NCI-H748 (cell line): ENCODE data around the gene PLEKHA7.

Source experiments
- DNase-seq: peaks from one replicate; lab custom pipeline; 2025; ENCODE audit not compliant: unreplicated experiment; lab: John Stamatoyannopoulos, UW

The PLEKHA7 gene

DNA sequence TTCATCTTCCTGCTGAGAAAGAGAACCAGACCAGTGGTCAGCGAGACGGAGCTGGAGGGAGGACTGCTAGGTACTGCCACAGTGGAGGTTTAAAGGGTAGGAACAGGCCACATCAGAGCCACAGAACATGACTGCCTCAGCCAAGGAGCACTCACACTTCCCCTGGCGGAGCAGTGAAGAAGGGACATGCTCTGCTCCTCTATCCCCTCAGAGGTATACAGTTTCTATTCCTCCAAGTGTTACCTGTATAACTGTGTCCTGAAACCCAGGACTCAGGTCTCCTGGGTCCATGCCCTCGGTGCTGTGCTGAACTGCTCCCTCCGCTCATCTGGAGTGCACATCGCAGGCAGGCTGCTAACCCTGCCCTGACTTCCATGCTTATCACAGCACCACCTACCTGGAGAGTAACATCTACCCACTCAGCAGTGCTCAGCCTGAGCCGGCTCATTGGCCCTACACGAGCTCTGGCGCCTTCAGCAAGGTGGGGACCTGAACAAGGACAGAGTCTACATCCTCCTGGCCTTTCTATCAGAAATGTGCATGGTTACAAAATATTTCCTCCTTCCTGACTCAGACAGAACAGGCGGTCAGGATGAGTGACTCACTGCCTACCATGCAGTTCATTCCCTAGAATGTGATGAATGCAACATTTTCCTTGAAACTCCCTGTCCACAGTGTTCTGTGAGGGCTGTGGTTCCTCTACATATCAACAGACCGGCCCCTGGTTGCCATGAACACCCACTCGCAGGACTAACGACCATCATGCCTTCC lies 222.8 kb downstream of the PLEKHA7 start:
- DNase-seq: no peak

DNA sequence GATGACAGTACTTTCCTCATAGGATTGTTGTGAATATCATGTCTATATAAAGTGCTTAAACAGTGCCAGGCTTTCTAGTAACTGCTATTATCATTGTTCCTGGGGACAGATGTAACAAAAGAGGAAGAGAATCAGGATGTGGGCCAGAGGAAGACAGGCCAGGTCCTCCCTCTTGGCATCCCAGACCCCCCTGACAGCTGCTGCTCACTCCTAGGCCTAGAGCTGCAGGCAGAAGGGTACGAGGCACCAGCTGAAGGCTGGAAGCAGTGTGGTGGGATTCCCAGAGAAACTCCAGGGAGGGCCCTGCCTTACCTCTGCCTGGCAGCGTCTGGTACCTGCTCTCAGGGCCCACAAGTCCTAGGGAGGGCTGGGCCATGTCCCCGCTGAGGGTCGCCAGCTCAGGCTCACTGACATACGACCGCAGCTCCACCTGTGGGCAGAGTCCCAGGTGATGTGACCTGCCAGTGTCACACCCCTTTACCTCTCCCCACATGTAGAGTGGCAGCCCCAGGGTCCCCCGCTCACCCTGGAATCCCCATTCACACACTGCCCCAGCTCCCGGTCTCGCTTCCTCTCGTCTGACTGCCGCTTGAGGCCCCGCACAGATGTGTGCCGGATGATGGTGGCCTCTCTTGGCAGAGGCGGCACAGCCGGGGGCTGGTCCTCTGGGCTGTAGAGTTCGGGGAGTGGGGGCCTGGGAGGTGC lies 223.6 kb downstream of the PLEKHA7 start:
- no peak for DNase-seq

DNA sequence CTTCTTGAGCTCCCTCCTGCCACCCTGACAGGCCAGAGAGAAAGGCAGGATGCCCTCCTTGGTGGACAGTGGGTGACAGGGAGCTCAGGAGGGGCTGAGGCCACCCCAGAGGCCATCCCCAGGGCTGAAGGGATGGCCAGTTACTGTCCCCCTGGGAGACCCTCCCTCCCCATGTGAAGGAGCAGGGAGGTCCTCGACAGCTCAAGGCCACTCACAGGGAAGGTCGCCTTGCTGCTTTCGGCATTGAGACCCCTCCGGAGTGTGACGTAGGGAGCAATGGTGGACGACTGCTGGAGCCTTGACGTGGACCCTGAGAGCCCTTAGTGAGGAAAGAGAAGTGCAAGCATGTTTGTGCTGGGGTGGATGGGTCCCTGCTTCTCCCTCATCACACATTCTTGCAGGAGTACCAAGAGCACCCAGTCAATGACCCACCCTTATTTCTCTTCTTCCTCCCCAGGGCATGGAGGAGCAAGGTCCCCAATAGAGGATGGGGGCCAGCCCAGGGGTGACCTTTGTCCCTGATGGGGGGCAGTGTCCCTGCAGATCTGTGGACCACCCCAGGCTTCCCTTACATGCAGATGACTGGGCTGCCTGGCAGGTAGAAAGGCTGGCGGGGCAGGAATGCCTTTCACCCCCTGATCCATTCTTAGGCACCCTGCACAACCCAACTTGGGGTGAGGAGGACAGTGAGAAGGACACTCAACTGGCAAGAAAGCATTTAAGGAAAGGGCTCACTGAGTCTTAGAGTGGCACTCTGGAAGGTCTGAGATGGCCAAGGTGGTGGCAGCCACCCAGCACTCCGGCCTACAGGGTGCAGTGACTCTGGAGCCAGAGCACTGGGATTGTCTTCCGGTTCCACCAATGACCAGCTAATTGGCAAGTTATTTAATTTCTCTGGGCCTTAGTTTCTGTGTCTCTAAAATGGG lies 224.4 kb downstream of the PLEKHA7 start:
- no peak for DNase-seq

DNA sequence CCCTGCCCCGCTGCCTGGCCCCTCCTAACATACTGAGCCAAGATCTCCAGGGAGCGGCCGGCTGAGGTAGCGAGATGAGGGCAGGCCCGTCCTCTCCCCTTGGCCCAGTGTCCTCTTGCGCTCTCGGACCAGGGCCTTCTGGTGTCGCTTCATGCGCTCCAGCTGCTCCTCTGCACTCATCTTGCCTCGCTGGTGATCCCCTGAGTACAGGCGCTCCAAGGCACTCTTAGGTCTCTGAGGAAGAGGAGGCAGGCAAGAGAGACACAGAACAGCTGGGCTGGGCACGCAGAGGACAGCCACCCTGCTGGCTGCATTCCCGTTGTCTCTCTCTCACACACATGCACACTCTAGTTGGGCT lies 225.2 kb downstream of the PLEKHA7 start:
- DNase-seq: no peak

DNA sequence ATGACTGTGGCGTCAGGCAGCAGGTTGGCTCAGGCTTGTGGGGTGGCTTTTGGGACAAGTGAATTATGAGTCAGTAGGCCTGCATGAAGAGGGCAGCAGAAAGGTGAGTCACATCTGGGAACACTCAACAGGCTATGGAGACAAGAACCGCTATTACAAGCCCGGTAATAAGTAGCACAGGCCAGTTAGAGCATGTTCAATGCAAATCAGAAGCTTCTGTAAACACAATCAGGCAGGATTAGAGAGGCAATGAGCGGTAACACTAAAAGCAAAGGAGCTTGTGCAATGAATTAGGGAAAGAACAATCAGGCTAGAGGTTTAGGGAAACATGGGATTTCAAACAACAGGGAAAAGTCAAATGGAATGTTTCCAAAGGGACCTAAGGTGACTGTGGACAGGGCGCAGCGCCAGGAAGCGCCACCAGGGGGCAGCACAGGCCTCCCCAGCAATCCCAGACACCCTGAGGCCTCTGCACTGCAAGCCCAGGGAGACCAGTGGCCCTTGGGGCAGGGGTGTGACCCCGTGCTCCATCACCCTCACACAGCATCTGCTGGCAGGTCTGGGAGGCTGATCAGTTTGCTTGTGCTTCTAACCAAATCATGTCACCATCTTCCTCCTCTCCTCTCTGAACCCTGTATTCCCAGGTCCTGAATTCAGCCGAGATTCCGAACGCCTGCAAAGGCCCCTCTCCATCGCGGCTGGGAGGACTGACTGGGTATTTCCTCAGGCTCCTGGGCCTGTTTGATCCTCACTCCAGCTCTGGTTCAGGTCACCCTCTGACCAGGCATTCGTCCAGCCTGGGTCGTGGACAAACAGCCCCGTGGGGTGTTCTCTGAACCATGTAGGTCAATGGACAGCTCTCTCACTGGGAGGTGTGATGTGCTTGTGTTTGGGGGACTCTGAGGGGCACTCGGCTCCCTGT lies 225.8 kb downstream of the PLEKHA7 start:
- DNase-seq: peak; percentile 55

DNA sequence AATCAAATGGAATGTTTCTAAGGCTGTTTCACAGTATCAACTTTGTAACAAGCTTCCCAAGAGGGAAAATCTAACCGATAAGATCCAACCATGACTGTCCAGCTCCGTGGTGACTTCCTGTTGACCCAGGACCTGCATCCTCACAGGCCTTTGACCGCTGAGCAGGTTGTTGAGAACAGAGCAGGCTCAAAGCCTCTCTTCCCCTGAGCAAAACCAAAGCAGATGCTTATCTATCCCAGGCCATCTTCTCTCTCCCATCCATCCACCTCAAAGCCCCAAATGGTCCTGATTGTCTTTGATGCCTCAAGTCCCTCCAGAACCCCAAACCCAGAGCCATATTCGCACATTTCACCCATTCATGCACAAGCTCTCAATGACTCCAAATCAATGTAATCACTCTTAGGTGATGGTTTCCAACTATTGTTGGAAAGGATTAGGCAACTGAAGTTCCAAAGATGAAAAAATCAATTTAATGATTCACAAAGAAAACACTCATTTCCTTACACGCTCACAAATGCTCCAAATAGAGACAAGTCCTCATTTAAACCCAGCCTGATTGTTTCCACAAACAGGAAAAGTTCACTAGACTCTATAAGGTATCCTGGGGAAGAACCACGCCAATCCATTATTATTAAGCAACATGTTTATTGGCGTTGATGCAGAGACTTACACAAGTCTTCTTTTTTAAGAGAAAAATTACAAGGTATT lies 227.0 kb downstream of the PLEKHA7 start:
- no peak for DNase-seq

DNA sequence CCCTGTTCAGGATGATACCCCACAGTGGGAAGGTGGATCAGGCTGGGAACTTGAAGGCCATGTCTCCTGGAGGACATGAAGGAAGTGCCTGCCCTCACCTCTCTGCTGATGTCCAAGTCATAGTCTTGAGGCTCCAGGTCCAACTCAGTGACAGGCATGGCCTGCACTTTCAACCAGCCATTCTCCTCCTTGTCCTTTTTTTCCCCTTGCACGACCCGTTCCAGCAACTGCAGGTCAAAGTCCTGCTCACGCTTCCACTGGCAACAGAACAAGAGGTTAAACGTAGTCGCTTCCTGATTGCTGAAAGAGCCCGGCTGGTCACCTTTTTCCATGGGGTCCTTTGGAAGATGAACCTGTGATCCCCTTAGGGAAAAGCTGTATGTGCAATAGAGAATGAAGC lies 228.1 kb downstream of the PLEKHA7 start:
- no peak for DNase-seq

DNA sequence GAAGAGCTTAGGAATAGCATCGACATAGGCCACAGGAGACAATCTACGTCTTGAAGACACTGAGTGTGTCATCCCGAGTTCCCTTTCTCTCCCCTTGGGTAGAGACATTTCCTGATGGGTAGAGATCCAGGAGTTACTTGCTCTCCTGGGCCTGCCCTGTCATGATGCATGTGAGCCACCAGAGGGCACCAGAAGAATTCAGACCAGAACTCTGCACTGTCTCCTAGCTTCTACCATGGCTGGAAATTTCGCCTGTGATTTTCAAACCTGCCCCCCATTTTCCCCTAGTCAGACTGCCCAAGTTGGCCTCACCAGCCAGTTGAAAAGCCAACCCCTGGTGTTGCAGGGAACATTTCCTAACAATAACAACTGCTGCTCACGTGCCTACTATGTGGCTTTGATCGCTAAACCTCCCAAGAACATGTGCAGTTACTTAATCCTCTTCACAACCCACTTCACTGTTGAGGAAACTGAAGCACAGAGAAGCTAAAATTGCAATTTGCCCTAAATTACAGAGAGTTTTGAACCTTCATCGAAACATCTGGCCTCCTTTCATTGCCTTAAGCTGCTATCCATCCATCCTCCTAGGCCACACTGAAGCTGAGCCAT lies 228.6 kb downstream of the PLEKHA7 start:
- peak; percentile 51 for DNase-seq

DNA sequence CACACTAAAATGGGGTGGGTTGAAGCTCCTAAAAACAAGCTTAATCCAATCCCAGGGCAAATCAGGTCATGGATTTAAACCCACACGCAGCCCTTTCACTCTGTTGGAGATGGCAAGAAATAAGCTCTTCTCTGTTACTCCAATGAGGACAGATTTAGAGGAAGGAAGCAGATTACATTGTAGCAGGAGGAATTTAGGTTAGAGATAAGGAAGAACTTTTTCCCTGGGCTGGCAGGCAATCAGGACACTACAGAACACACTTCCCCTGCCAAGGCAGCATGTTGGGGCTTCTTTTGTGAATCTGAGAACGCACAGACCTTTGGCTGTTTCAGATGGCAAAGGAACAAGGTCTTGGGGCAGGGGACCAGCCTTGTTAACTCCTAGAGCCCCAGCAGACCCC lies 229.5 kb downstream of the PLEKHA7 start:
- DNase-seq: no peak

DNA sequence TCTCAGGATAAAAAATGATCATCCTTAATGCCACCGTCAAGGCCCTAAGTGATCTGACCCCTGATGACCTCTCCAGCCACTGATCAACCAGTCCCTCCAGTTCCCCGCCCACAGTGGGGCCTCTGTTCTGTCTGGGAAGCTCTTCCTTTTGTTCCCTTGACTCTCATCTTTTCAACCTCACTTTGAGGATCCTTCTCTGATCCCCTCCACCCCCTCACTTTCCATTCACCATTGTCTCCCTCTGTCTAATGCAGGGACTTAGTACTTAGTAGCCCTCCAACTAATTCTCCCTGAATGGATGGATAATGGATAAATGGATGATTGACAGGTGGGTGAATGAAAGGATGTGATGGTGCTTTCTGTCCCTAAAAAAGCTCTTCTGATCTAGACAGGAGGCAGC lies 230.1 kb downstream of the PLEKHA7 start:
- DNase-seq: no peak

DNA sequence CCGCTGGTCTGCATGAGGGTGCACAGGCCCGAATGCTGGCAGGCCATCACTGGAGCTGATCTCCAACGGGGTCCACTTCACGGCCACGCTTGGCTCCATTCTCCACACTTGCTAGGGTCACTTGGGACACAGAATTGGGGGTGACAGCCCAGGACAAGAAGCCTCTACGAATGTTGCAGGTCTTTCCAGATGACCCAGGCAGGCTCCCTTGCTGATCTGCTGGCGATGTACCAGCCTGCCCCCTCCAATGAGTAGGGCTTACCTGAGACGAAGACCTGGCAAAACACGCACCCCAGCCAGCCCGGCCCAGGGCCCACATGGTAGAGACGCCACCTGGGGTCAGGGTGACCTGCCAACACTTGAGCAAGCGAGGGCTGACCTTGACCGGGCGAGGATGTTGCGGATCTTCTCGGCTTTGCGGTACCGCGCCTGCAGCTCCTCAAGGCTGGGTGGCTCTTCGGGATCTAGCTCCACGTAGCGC lies 230.9 kb downstream of the PLEKHA7 start:
- DNase-seq: no peak

DNA sequence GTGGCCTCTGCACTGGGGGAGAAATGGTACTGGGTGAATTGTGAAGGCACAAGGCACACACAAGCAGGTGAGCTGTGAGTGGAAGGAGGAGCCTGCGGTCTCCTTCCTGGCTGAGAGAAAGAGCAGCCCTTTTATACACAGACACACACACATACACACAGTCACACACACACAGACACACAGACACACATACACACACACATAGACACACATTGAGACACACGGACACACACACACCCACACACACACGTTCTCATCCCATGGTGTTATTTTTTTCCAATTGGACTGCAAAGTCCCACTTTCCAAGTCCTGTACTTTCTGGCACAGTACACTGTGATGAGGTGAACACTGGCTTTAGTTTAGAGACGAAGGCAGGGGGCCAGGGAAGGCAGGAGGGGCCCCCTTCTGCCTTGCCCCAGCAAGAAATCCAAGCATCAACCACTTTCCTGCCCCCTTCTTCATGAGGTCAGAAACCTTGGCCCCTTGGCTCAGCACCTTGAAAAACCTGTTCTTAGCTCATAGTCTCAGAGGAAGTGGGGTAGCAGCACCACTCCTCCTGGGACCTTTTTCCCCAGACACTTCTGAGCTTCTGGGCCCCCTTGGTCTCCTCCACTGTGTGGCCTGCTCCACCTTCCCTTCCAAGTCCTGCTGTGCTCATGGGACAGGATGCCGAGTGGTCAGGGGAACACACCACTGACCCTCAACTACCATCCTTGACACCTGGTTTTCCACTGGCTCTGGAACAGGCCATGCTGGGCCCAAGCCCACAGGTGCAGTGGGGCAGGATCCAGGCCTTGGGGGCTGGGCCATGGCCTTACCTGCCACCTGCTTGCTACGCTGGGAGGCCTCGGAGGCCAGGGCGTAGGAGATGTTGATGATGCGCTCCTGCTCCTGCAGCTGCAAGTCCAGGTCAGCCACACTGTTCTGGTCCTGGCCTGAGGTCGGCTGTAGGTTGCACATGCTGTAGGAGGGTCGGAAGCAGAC lies 232.0 kb downstream of the PLEKHA7 start:
- DNase-seq: no peak

DNA sequence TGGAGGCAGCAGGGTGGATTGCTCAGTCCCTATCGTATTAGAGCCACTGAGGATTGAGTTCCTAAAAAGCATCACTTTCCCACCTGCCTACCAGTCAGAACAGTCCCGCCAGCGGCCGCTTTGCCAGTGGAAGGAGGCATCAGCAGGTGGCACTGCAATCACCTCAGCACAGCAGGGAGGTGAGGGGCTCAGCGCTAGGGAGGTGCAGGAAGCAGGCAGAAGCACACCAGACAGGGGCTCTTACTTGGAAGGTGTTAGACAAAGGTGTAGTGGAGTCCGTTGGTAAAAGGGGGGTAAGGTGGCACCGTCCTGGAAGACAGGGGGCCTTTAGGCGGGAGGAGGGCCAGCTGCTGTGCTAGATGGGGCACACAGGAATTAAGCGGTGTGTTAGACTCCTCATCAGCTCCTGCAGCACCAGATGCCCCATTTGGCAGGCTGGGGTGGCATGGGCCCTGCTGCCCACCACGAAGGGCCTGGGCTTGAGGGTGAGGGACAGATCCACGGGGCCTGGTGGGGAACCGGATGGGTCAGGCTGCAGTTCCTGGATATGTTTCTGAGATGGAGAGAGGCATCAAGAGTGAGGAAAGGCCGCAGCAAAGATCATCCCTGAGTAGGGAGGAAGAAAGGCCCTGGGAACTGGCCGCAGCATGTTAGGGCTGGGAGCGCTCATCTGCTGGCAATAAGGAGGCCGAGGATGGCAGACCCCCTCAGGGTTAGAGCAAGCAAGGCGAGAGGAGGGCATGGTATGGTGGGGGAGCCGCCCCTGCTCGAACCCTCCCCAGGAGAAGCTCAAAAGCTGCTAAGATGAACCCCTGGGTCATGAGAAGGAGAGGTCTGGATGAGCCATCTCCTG lies 233.3 kb downstream of the PLEKHA7 start:
- no peak for DNase-seq

DNA sequence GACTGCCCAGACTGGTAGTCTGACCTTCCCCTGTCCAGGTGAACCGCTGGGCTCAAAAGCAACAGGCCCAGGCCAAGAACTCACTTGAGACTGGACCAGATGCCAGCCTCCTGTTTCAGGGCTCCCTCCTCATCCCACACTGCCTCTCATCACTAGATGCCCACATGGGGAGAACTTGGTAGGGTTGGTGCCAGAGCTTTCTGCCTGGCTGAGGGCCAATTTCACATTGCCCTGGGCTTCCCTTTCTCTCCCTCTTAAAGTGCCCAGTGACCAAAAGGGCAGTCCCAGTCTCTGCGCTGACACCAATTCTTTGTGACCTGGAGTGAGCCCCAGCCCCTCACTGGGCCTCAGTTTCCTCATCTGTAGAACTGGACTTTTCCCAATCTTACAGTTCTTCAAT lies 234.1 kb downstream of the PLEKHA7 start:
- DNase-seq: no peak

DNA sequence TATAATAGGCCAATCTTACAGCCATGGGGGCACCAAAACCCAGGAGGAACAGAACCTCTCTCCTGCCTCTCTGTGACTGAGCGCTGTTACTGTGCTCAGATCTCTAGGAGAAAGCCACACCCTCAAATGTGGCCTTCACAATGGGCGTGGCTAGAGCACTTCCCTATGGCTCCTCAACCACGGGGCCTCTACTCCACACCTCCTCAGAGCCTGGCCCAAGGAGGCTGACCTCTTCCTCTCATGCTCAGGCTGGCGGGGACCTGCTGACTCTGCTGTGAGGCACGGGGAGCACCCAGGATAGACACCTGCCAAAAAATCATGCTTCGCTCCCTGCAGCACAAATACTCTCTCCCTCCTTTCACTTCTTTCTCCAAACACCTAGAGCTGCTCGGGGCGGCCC lies 234.8 kb downstream of the PLEKHA7 start:
- no peak for DNase-seq

DNA sequence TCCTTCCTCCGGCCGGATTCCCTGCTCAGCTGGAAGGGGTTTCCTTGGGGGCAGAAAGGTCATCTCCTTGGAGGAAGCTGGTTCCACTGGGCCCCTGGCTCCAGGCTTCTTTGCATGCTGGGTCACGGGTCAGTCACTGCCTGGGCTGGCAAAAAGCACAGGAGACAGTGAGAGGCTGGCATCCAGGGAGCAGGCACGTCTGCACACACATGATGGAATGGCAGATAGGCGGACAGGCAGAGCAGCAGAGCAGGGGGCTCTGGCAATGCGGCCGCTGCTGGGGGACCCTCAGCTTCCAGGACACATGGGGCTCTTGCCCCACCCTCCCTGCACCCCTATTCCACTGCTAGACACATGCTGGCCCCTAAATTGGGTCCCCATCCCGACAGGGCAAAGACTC lies 235.3 kb downstream of the PLEKHA7 start:
- no peak for DNase-seq

DNA sequence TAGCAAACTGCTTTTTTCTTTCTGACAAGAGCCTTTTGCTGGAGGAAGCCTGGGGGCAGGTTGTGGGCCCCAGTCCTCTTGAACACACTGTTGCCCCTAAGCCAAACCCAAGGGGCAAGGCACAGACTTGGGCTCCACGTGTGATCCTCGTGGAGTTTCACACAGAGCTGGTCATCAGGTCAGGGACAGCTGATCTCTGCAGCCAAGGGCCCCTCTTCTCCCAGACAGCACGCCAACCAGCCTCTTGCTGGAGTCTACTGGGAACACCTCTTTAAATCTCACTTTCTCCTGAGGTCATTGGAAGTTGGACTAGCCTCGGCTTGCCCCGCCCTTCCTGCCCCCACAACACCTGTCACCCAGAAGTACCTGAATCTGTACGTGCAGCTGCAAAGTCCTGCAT lies 235.9 kb downstream of the PLEKHA7 start:
- no peak for DNase-seq
